RWPE2 (cell line): ENCODE measurements around the gene METAP1D.

ENCODE experiments used
- ATAC-seq: fragments of 200-7000 bp; cut with Tn5 transposase; 3 replicates; pipeline ENCODE4 v1.9.1; 2021; ENCODE audit warnings: low read depth
- DNase-seq: peaks from one replicate; pipeline ENCODE4 v3.0.0-alpha.2; 2020; ENCODE audit warnings: low spot score
- H3K27ac ChIP-seq: fragments of 450-650 bp; 2 replicates; pipeline ENCODE4 v1.5.1; 2017; ENCODE audit warnings: mild to moderate bottlenecking; ENCODE audit not compliant: poor library complexity, severe bottlenecking
- H3K27me3 ChIP-seq: fragments of 250-450 bp; sonication (Bioruptor Pico); 2 replicates; pipeline ENCODE4 v1.5.1; 2021; ENCODE audit warnings: mild to moderate bottlenecking, moderate library complexity; ENCODE audit not compliant: insufficient read depth, poor library complexity, severe bottlenecking
- H3K36me3 ChIP-seq: fragments of 250-450 bp; sonication (Bioruptor Pico); 2 replicates; pipeline ENCODE4 v1.5.1; 2020; ENCODE audit warnings: low read depth, mild to moderate bottlenecking, moderate library complexity
- H3K4me1 ChIP-seq: fragments of 250-450 bp; sonication (Bioruptor Pico); 2 replicates; pipeline ENCODE4 v1.5.1; 2021; ENCODE audit warnings: mild to moderate bottlenecking, moderate library complexity; ENCODE audit not compliant: insufficient read depth, poor library complexity, severe bottlenecking
- H3K4me3 ChIP-seq: fragments of 250-450 bp; sonication (Bioruptor Pico); 2 replicates; pipeline ENCODE4 v1.5.1; 2021; ENCODE audit warnings: mild to moderate bottlenecking, moderate library complexity; ENCODE audit not compliant: severe bottlenecking
- H3K9me3 ChIP-seq: fragments of 250-450 bp; sonication (Bioruptor Pico); 2 replicates; pipeline ENCODE4 v1.5.1; 2021; ENCODE audit warnings: mild to moderate bottlenecking, moderate library complexity; ENCODE audit not compliant: severe bottlenecking
- CTCF ChIP-seq: fragments of 450-650 bp; IDR thresholded peaks from one replicate; pipeline ENCODE4 v1.5.1; 2017; ENCODE audit warnings: mild to moderate bottlenecking, moderate library complexity; ENCODE audit not compliant: poor library complexity, severe bottlenecking

Gene METAP1D

GRCh38 chr2:171964308-171964707 lies 35.4 kb upstream of the METAP1D start:
- H3K9me3 ChIP-seq: no peaks in the 10 kb centered on the region
- no peaks in the 10 kb centered on the region for H3K27me3 ChIP-seq
- no peak for TF ChIP-seq CTCF
- H3K4me1 ChIP-seq: no peaks in the 10 kb centered on the region
- no peak overlapping the region for H3K27ac ChIP-seq
- H3K4me3 ChIP-seq: no peak overlapping the region
- ATAC-seq (no peak), DNase-seq (no peak)
- peaks cover 56% of the 10 kb centered on the region for H3K36me3 ChIP-seq

DNA sequence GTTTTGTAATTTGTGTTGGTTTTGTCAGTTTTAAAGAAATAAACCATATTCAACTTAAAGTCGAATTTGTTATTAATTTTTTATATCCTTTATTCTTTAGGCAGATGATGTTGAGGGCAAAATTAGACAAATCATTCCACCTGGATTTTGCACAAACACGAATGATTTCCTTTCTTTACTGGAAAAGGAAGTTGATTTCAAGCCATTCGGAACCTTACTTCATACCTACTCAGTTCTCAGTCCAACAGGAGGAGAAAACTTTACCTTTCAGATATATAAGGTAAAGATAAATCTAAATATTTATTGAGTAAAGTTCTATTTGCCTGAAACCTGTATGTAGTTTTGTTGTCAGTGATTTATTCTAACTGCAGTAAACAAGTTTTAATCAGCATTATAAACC lies 34.5 kb upstream of the METAP1D start:
- H3K4me1 ChIP-seq: no peaks in the 10 kb centered on the region
- H3K36me3 ChIP-seq: peaks cover 55% of the 10 kb centered on the region
- H3K27ac ChIP-seq: no peak overlapping the region
- ATAC-seq (no peak), DNase-seq (no peak)
- TF ChIP-seq CTCF: no peak
- no peaks in the 10 kb centered on the region for H3K9me3 ChIP-seq
- no peak overlapping the region for H3K4me3 ChIP-seq
- no peaks in the 10 kb centered on the region for H3K27me3 ChIP-seq

- Histone ChIP-seq H3K4me1 (no peaks in the 10 kb centered on the region), H3K27ac (no peak overlapping the region), H3K9me3 (no peaks in the 10 kb centered on the region), H3K4me3 (no peak overlapping the region), H3K36me3 (peaks cover 55% of the 10 kb centered on the region), H3K27me3 (no peaks in the 10 kb centered on the region)
- TF ChIP-seq CTCF: no peak
- DNase-seq (no peak), ATAC-seq (no peak)
These were observed 34.1 kb upstream of the METAP1D start for GRCh38 chr2:171965661-171966060.

DNA sequence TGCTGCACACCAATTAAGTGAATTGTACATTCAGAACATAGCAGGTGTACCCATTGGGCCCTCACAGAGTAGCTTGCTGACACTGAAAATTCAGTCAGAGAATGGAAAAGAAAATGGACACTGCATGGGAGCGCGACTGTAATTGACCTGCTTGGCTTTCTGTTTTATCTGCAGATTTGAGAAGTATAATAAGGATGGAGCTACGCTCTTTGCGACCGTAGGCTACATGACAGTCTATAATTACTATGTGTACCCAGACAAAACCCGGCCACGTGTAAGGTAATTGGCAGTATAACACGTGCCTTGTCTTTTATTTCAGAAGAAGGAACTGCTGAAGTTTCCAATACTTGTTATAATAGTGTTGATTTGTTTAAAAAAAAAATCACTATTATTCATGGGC lies 33.5 kb upstream of the METAP1D start:
- Histone ChIP-seq H3K4me3 (no peak overlapping the region), H3K27ac (no peak overlapping the region), H3K9me3 (no peaks in the 10 kb centered on the region), H3K4me1 (no peaks in the 10 kb centered on the region), H3K36me3 (peaks cover 55% of the 10 kb centered on the region), H3K27me3 (no peaks in the 10 kb centered on the region)
- no peak for TF ChIP-seq CTCF
- DNase-seq (no peak), ATAC-seq (no peak)

DNA sequence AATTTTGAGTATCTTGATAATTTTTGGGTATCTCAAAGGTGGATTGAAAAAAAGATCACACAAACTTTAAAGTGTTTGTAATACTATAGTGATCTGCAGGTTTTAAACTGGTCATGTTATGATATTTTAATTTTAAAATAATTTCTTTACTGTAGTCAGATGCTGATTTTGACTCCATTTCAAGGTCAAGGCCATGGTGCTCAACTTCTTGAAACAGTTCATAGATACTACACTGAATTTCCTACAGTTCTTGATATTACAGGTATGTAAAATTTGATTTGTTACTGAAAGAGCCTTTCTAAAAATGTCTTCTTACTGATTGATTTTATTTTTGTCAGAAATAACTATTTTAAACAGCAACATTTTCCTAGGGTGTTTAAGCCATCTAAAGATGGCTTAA lies 33.1 kb upstream of the METAP1D start:
- Histone ChIP-seq H3K36me3 (peaks cover 59% of the 10 kb centered on the region), H3K4me1 (no peaks in the 10 kb centered on the region), H3K9me3 (no peaks in the 10 kb centered on the region), H3K27me3 (no peaks in the 10 kb centered on the region), H3K27ac (no peak overlapping the region), H3K4me3 (no peak overlapping the region)
- ATAC-seq (no peak), DNase-seq (no peak)
- no peak for TF ChIP-seq CTCF
